Muscle of arm (tissue), 12 donors: ENCODE data around the gene PDE5A. TPM values are rescaled to one million over a fixed set of nuclear protein-coding genes. Genes with fewer than 3 reads are reported as not detected.
"Not testable (repeated sequence)": the region's sequence is repeated elsewhere in the genome, so short reads cannot be mapped to it uniquely, and the experiment has no call there.

Source experiments
- DNase-seq: peaks from one replicate; pipeline ENCODE4 v3.0.0-alpha.2; 2013
- polyA plus RNA-seq, 12 donors: library from polyadenylated mRNA; unstranded; fragments of 120-200 nt; gene quantifications; one replicate each; pipeline ENCODE4 v1.2.1, GENCODE V29; 2013; ENCODE audit not compliant: insufficient read length in 12 of 12

The PDE5A gene
- polyA plus RNA-seq, 12 donors = 13.2 to 33.9 (median 21.3) TPM; not detected in 1

- DNase-seq = no peak
Measured at GRCh38 chr4:119478446-119479179, 150.0 kb downstream of the PDE5A start.

- no peak for DNase-seq
Measured at GRCh38 chr4:119477412-119478053, 151.1 kb downstream of the PDE5A start.

DNA sequence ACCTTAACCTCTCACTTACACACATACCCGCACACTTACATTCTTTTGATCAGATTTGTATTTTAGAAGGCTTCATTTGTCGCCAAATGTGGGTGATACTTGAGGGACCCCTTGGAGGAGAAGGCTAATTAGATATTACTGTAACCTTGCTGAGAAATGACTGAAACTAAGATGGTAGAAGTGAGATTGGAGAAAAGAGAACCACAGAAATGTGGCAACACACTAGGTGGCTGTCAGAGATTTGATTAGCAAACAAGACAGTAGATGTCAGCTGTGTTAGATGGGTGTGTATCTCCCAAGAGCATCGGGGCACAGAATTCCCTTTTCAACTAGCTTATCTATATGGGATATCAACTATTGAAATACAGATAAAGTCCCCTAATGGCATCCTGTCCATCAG is 157.3 kb downstream of the PDE5A start:
- DNase-seq = no peak

DNA sequence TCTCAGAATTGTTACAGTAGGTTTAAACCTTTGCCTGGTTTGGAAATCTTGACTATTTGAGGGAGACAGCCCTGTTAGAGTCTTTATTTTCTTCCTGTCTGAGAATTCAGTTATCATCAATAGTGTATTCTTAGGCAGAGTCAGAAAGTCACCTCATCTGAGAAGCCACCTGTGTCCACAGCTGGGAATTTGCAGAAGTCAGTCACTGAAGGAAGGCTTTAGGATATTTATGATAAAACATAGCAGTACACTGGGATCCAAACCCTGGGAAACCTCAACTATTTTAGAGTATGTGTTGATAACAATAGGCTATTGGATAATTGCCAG is 157.9 kb downstream of the PDE5A start:
- not testable (repeated sequence) for DNase-seq

DNA sequence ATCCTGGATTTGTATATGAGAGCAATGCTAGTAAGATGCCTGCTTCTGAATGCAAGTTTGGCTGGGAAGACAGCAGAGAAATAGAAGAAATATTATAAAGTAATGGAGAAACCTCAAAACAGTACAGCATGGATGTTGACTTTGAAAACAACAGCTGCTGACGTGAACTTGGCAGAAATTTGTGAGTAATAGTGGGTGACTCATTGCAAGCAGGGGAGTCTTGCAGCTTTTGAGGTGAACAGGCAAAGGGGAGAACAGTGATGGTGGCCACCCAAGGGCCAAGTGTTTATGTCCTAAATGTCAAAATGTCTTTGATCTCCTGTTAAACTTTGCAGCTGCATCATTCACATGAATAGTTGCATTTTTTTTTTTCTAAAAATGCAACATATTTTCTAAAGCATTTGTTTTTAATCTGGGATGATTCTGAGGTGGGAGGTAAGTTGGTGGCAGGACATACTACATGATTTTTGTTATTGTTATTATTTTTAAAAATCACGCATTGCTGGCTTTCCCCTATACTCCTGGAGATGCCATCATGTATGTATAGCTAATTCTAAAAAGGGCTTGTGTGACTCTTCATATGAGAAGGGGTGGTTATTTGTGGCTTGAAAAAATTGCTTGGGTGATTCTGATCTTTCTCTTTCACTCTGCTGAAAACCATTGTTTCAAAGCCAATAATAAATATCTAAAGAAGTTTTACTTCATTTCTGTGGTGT is 158.4 kb downstream of the PDE5A start:
- DNase-seq = not testable (repeated sequence)

DNA sequence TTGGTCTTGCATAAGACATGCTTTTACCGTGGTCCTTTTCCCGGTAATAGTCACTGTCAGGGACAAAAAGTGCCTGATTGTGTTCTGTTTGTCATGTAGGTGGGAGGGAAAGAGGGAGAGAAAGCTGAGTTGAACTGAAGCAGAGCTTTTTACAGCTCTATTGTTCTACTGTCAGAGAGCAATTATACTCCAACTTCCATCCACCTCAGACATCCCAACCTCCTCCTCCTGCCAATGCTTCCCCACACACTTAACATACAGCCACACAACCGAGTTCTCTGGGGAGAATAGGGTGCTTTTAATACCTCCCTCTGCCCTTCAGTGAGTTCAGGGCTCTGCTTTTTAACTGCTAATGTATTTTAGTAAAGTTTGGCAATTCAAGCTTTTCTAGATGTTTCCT is 159.6 kb downstream of the PDE5A start:
- not testable (repeated sequence) for DNase-seq

DNA sequence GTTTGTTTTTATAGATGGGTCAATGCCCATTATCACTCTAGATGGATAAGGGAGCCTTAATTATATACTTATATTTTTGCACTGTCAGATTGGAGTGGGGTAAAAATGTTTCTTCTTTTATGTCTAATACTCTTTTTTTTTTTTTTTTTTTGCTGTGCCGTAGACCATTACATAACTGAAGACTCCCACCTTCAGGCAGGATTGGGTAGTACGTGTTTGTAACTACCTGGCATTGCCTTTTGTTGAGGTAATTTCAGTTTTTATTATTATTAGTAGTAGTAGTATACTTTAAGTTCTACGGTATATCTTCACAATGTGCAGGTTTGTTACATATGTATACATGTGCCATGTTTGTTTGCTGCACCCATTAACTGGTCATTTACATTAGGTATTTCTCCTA is 165.9 kb downstream of the PDE5A start:
- DNase-seq = not testable (repeated sequence)

DNA sequence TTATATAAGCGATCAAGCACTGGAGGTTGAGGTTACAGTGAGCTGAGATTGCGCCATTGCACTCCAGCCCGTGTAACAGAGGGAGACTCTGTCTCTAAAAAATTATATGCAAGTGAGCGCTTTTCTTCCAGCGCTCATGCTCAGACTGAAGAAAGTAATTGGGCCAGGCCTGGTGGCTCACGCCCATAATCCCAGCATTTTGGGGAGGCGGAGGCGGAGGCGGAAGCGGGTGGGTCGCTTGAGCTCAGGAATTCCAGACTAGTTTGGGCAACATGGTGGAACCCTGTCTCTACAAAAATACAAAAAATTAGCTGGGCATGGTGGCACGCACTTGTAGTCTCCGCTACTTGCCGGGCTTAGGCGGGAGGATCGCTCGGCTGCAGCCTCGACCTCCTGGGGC is 172.9 kb downstream of the PDE5A start:
- peak; percentile 2 for DNase-seq

DNA sequence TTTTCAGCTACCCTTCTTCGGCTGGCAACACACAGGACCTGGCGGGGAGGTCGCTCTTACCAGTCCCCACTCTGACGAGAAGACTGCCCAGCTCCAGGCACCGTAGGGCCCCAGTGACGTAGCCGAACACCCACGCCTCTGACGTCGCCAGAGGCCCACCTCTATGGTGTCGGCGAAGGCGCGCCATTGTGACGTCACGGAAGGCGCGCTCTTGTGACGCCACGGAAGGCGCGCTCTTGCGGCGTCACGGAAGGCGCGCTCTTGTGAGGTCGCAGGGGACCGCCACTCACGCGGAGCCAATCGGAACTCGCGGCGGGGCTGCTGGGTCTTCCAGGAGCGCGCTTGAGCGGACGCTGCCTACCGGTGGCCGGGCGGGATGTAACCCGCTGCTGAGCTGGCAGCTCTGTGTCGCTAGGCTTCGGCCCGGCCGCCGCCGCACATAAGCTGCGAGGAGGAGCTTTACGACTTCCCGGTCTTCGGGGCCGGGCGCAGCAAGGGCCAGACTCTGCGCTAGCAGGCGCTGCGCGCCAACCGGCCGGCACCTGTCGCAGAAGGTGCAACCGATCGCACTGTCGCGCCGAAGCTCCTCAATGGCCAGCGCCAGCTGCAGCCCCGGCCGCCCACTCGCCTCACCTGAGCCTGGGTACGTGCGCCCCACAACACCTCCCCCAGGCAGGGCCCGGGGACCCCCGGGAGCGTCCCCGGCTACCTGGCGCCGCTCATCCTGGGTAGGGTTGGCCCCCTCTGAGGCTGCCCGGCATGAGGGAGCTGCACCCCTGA is 173.9 kb downstream of the PDE5A start:
- DNase-seq = peak; percentile 97

- DNase-seq = not testable (repeated sequence)
Measured at GRCh38 chr4:119454151-119454490, 174.5 kb downstream of the PDE5A start.

GRCh38 chr4:119453286-119453685 is 175.3 kb downstream of the PDE5A start:
- not testable (repeated sequence) for DNase-seq

- not testable (repeated sequence) for DNase-seq
Measured at GRCh38 chr4:119449851-119450250, 178.8 kb downstream of the PDE5A start.
